ENCODE data around the gene RBL1. TPM values are rescaled to one million over a fixed set of nuclear protein-coding genes. Genes with fewer than 3 reads are reported as not detected.
A peak's percentile ranks its signal among the peaks of the same experiment; 100 is the strongest.

RBL1 gene
- total and polyA plus RNA-seq, 2 of the 4 experiments (the other 2 are of a cell fraction): 3.3 to 7.5 TPM

DNA sequence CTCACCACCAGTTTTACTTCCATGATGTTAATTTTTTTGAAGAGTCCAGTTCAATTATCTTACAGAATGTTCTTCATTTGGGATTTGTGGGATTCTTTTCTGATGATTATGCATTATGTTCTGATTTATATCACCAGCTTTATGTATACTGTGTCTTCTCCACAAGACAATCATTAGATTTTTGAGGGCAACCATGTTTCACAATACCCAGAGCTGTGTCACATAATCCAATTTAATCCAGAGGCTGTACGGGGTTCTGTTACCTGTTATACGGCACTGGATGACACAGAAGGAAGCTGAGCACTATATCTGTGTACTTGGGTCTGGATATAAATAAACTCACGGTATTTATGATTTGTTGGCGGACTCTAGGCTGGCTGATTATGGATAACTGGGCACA, 41.8 kb upstream of the RBL1 start:
- Histone ChIP-seq H3K23ac (ENCODE audit: low read depth, low read length) (no peak overlapping the region), H4K91ac (ENCODE audit: insufficient read depth, low read depth, low read length) (no peak overlapping the region), H3K14ac (replicated peaks; ENCODE audit: low read depth, low read length) (no peak overlapping the region), H2AK9ac (replicated peaks; ENCODE audit: low read depth, low read length, poor library complexity) (no peak overlapping the region), H3K9ac (ENCODE audit: low read depth, low read length) (no peak overlapping the region), H2BK15ac (ENCODE audit: low read depth, low read length) (no peak overlapping the region), H3K4ac (ENCODE audit: low read depth, low read length) (no peak overlapping the region), H4K20me1 (ENCODE audit: insufficient read depth, low read length) (no peaks in the 10 kb centered on the region), H2BK5ac (ENCODE audit: low read depth, low read length, poor library complexity, severe bottlenecking) (no peak overlapping the region), H3K4me3 (ENCODE audit: insufficient read depth, low read depth, low read length) (no peak overlapping the region), H2BK120ac (ENCODE audit: low read depth, low read length) (no peak overlapping the region), H3K9me1 (ENCODE audit: insufficient read depth, low read length) (no peaks in the 10 kb centered on the region), H2AK5ac (ENCODE audit: low read depth, low read length) (no peak overlapping the region), H3K18ac (ENCODE audit: low read depth, low read length) (no peak overlapping the region), H4K8ac (ENCODE audit: low read depth in 2 of 2, low read length in 2 of 2) (no peak overlapping the region), H3K27ac (ENCODE audit: insufficient read depth, low read length) (no peak overlapping the region), H3K9me3 (ENCODE audit: control insufficient read depth, insufficient read depth, low read length) (no peaks in the 10 kb centered on the region), H4K5ac (ENCODE audit: low read depth, low read length) (no peak overlapping the region), H3K4me1 (ENCODE audit: control insufficient read depth, insufficient read depth, low read length) (no peaks in the 10 kb centered on the region), H3K56ac (ENCODE audit: extremely low read depth, insufficient read depth, low read length) (no peak overlapping the region), H2AFZ (replicated peaks; ENCODE audit: low read length, poor library complexity) (no peak overlapping the region), H3K27me3 (ENCODE audit: control insufficient read depth, insufficient read depth, low read length) (peaks cover 3% of the 10 kb centered on the region; the same call in 1 of the 2 replicates), H3K36me3 (ENCODE audit: control insufficient read depth, insufficient read depth, low read length) (no peaks in the 10 kb centered on the region), H2BK20ac (ENCODE audit: low read depth, low read length) (no peak overlapping the region), H3K79me1 (ENCODE audit: low read depth in 1 of 2, low read length in 2 of 2) (no peaks in the 10 kb centered on the region), H3K4me2 (ENCODE audit: low read depth, low read length) (no peak overlapping the region)
- CTCF ChIA-PET: no interaction called here
- intact Hi-C loops (cut with micrococcal nuclease) (no loop called here), in situ Hi-C loops (cut with MboI; ENCODE audit: low sequenced_read_pairs) (no loop called here), dilution Hi-C loops (cut with HindIII; ENCODE audit: low sequenced_read_pairs, unreplicated experiment) (no loop called here)
- 100% methylated on average over 2 of the region's 4 CpGs; no CpG with 5 or more reads in 1 of the 2 experiments for WGBS, 2 experiments (ENCODE audit: extremely low coverage in 2 of 2, insufficient read length in 1 of 2)
- DNase-seq: no peak
- BruUV-seq (replicated peaks): no TSS peak
- POLR2A ChIA-PET (ENCODE audit: unreplicated experiment): no interaction called here
- TF ChIP-seq CEBPB (IDR thresholded peaks at IDR 0.05; ENCODE audit: low read depth, low read length) (0 out of 2 replicates have a peak, but pooled peaks have one; percentile 24), NFE2L2 (IDR thresholded peaks at IDR 0.05; ENCODE audit: low read depth, low read length) (no peak)
- no peak for ATAC-seq (ENCODE audit: low read depth)

Data from IMR-90 (cell line).